ENCODE results near the gene CD48. TPM values are rescaled to one million over a fixed set of nuclear protein-coding genes. Genes with fewer than 3 reads are reported as not detected.
"Not testable (repeated sequence)": the region's sequence is repeated elsewhere in the genome, so short reads cannot be mapped to it uniquely, and the experiment has no call there.

The CD48 gene
- total RNA-seq, 1 donor from 2014 or later: not detected

DNA sequence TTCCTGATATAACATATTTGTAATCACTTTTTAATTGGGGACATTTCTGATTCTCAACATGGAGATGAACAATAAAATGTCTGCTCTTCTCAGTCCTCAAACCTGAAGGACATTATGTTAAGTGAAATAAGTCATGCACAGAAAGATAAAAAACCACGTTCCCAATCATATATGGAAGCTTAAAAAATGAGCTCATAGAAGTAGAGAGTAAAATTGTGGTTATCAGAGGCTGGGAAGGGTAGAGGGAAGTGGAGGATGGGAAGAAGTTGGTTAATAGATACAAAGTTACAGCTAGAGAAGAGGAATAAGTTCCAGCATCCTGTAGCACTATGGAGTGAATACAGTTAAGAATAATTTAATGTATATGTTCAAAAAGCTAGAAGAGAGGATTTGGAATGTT lies 1.5 kb upstream of the CD48 start:
- no peak for DNase-seq (ENCODE audit: low read depth in 2 of 2)

DNA sequence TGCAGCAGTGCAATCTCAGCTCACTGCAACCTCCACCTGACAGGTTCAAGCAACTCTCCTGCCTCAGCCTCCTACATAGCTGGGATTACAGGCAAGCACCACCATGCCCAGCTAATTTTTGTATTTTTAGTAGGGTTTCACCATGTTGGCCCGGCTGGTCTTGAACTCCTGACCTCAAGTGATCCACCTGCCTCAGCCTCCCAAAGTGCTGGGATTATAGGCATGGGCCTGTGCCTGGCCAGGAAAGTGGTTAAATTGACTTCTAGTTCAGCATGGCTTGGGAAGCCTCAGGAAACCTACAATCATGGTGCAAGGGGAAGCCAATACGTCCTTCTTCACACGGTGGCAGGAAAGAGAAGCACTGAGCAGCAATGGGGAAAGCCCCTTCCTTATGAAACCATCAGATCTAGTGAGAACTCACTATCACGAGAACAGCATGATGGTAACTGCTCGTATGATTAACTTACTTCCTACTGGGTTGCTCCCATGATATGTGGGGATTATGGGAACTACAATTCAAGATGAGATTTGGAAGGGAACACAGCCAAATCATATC lies 981 bp upstream of the CD48 start:
- not testable (repeated sequence) for DNase-seq (ENCODE audit: low read depth in 2 of 2)

DNA sequence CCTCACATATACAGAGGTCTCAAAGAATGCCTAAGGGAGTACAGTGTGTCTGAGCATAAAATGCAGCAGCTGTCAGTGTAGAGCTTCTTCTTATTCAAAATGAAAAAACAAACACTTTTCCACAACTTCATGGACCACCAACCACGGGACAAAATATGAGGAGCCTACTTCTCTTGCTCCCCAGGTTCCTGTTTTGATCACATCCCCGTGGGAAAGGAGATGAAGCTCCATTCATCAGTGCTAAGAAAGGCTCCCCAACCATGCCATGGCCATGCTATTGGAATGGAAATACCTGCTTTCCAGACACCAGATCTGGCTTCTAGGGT lies 383 bp downstream of the CD48 start:
- DNase-seq (ENCODE audit: low read depth in 2 of 2): no peak

DNA sequence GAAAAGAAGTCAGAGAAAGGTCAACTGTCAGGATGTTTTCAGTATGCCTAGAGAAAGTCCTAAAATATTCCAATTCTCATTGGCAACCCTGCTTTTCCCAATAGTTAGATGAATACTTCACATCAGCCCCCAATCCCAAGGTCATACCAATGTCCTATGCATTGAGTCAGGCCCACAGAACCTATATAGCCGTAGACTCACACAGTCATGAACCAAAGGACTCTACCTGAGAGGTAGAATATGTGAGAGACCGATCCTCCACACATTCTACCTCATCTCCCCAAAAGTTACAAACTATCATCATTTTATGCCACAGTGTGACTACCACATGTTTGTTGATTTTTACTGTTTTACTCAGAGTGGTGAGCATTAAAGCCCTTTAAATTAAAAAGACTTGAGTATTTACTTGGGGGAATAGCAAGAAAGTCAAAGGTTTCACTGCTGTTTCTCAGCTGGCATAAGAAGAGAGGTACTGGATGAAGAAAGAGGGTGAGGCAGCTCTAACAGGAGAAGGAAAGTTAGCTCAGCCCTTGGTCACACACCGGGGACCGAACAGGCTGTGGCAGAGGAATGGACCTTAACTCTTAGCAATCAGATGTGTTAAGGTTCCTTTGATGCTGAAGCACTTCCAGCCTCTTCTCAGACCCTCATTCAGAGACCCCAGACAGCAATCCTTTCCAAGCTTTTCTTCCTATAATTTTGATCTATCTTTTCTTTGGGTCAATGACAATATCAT lies 937 bp downstream of the CD48 start:
- no peak for DNase-seq (ENCODE audit: low read depth in 2 of 2)

DNA sequence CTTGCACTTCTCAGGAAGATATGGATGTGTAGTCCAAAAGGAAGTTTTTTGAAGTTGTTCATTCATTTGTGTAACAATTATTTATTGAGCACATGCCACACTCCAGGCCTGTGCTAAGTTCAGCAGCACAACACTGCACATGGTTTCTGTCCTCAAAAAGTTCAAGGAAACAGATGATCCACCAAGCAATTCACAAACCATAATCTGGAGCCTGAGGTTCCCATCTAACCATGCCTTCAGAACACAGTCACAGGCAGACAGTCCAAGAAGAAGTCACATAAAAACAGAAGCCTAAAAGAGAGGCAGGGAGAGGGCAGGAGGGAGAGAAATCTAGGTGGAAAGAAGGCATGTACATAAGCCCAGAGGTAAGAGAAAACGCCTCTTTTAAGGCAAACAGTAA lies 1.9 kb downstream of the CD48 start:
- DNase-seq (ENCODE audit: low read depth in 2 of 2): no peak

DNA sequence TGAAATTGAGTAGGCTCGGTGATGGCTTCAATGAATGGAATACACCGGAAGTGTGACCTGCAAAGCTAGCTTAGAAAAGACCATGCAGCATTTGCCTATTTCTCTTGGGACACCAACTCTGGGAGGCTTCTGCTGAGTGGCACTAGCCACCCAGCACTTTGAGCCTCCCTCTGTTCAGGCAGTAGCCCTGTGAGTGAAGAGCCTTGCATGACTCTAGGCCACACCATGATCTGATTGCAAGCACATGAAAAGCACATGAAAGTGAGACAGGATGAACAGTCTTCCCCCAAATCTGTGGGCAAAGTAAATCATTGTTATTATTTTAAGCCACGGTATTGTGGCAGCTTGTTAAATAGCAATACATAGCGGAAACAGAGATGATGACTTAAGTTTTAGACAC lies 2.8 kb downstream of the CD48 start:
- no peak for DNase-seq (ENCODE audit: low read depth in 2 of 2)

DNA sequence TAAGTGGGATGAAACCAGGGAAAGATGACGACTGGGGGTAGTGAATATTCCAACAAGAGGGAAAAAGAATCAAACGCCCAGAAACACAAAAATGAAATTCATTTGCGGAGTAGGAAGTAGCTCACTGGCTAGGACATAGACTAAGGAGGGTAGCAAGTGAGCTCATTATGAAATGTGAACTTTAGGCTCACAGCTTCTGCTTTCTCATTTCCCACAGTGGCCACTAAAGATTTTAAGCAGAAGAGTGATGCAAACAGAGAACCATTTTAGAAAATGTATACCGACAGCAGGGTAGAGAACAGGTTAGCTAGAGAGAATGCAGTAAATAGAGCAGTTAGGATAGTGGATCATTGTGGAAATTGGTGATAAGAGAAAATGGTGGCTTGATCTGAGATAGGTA lies 3.5 kb downstream of the CD48 start:
- DNase-seq (ENCODE audit: low read depth in 2 of 2): no peak

DNA sequence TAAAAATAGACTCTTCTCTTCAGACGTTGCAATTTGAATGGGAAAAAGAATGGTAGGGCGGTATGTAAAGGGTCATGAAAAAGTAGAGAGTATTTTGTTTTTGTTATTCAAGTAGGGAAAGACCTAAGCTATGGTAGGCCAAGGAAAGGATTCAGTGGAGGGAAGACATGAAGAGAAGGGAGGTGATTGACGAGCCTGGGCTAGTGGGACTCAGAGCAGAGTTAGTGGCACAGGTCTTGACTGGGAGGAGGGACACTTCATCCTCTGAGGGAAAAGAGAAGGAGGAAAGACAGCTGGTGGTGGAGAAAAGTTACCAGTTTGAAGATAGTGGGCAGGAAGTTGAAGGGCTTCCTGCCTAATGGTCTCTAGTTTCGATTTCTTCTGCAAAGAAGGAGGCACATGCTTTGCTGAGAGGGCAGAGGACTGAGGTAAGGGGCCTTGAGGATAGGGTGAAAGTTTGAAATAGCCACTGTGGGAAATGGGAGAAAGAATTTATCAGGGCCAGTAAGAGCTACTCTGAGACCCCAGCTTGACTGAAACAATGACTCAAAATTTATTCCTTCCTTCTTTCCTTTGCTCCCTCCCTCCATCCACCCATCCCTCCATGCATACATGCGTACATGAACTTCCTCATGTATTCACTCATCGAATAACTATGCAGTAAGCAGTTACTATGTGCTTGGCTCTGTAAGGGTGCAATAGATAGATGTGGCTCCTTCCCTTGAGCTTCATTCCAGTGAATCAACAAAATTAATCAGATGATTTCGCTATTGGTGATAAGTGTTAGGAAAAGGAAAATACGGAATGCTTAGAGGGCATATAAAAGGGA lies 4.2 kb downstream of the CD48 start:
- DNase-seq (ENCODE audit: low read depth in 2 of 2): no peak

DNA sequence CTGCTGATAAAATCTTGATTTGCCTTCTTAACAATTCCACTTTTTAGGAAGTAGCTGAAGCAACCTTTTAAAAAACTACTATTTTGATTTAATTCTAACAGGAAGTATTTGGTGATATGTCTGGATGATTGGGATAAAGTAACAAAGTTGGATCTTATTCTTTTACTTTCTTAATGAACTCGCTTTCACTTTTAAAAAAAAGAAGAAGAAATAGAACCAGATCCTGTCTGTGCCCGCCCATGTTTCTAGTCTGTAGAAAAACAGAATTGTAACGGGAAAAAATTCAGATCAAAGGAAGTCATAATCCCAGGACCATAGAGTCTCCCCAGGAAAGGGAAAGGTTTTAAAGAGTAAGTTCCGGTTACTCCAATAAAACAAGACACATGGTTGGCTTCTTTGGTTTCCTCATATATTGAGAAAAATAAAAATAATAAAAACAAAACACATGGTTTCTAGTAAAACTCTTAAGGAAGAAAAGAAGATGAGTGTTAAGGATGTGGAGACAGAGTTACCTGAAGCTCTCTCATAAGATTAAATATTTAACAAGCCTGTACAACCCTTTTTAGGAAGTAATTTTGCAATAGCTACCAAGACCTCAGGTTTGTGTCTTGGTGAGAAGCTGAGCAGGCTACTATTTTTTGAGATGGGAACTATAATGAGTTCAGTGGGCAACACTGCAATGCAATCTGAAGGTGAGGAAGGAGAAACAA lies 4.9 kb downstream of the CD48 start:
- DNase-seq (ENCODE audit: low read depth in 2 of 2): no peak

DNA sequence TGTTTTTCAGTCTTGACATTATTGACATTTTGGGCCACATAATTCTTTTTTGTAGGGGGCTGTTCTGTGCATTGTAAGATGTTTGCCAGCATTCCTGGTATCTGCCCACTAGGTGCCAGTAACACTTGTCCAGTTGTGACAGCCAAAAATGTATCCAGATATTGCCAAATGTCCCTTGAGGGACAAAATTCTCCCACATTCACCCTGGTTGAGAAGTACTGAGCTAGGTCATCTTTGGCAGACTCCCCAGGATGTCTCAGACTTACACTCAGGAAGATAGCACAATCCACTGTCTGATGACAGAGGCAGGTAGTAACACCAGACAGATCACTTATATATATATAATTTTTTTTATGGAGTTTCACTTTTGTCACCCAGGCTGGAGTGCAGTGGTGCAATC lies 5.9 kb downstream of the CD48 start:
- no peak for DNase-seq (ENCODE audit: low read depth in 2 of 2)

DNA sequence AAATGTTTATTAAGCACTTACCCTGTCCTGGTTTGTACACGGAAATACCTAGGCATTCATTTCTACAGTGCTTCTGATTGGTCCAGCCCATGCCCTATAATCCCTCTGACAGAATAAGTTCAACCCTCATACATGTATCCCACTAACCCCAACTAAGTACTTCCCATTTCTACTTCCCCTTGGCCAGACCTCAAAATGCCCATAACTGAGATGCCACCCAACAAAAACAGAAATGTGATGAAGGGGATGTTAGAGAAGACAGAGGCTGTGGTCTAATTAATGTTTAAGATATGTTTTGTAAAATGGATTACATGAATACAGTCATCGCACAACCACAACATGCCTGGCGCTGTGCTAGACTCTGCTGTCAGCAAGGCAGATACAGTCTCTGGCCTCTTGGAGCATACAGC lies 6.4 kb downstream of the CD48 start:
- DNase-seq (ENCODE audit: low read depth in 2 of 2): not testable (repeated sequence)

DNA sequence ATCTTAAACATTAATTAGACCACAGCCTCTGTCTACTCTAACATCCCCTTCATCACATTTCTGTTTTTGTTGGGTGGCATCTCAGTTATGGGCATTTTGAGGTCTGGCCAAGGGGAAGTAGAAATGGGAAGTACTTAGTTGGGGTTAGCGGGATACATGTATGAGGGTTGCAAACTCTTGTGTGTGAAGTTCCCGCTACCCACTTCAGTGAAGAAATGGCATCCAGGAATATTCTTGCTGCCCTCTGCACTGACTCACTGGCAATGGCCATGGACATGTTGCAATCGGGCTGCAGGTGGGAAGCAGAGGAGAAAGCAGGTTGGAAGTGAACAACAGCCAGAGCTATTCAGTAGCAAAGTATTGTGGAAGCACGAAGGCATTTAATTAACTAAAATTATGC lies 7.4 kb downstream of the CD48 start:
- DNase-seq (ENCODE audit: low read depth in 2 of 2): no peak

DNA sequence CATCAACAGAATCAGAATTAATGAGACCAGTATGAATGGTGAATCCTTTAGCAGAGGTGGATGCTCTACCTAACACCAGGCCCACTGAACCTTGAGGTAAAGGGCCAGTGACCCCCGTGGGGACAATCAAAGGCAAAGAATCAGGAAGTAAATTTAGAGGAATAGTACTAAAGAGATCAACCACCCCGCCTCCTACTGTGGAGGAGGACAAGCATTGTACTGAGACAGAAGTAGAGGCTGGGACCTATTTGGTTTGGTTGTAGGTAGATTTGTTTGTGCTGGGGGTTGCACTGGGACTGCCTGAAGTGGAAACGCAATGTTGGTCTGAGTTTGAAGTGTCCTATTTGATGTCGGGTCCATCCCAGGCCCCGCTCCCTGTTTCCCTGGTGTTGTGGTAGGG lies 9.5 kb downstream of the CD48 start:
- DNase-seq (ENCODE audit: low read depth in 2 of 2): no peak

DNA sequence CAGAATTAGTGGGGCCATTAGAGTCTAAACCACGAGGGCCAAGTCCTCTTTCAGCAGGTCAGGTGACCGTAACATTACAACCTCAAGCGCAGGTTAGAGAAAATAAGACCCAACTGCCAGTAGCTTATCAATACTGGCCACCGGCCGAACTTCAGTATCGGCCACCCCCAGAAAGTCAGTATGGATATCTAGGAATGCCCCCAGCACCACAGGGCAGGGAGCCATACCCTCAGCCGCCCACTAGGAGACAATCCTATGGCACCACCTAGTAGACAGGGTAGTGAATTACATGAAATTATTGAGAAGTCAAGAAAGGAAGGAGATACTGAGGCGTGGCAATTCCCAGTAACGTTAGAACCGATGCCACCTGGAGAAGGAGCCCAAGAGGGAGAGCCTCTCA lies 19.2 kb downstream of the CD48 start:
- not testable (repeated sequence) for DNase-seq (ENCODE audit: low read depth in 2 of 2)

DNA sequence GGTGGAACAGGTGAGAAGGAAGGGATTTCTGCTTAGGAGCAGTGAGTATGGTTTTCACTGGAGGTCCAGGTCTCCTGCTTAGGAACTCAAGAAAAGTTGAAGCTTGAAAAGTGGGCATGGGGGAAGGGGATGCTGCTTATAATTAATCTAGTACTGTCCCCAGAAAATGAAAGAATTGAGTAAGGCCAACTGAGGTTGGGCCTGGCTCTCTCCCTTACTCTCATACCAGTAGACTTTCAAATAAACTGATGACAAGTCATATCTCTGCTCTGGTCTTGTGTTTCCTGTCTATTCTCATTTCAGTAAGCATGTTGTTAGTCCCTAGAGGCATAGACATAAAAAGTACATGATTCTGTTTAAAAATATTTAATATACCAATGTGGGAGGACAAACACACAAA lies 26.4 kb downstream of the CD48 start:
- DNase-seq (ENCODE audit: low read depth in 2 of 2): no peak

DNA sequence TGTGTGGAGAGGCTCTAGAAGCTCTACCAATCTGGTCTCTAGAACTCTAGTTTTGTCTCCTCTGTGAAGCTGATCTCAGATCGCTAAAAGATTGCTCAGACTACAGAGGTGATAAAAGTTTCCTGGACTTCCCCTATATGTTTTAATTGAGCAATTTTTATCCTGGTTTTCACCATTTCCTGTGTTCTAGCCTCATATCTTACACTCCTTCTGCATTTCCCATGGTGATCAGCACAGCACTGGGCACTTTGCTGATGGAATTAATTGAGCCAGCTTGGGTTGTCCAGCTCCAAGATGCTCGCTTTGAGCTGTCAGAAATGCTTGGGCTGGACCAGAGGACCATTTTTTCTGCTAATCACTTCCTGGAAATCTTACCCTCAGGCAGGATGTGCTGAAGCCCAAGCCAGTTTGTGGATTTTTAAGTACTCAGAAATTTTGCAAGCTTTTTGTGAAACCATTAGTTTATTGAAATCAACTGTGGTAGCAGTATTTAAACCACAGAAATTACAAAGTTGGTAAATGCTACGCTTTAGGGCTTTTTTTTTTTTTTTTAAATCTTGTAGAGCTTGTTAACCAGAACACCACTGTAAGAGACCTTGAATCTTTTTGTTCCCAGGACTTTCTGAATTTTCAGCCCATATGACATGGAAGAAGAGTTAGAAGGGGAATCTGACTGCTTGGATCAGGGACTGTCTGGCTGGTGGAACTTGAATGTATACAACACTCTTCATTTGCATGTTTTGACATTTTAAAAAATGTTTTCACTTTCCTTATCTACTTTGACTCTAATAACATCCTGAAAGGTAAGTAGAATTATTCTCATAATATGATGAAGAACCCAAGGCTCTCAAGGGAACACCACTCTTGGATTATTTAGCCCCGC lies 28.4 kb downstream of the CD48 start:
- no peak for DNase-seq (ENCODE audit: low read depth in 2 of 2)

DNA sequence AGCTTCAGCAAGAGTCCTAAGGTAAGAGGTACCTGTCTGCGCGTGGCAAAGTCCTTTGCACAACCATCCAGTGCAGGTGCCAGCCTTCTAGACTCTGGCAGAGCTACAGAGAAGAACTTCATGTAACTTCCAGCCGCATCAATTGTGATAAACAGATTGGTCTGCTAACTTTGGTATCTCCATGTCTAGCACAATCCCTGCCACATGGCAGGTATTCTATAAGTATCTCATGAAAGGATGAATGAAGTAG lies 29.8 kb downstream of the CD48 start:
- DNase-seq (ENCODE audit: low read depth in 2 of 2): no peak

DNA sequence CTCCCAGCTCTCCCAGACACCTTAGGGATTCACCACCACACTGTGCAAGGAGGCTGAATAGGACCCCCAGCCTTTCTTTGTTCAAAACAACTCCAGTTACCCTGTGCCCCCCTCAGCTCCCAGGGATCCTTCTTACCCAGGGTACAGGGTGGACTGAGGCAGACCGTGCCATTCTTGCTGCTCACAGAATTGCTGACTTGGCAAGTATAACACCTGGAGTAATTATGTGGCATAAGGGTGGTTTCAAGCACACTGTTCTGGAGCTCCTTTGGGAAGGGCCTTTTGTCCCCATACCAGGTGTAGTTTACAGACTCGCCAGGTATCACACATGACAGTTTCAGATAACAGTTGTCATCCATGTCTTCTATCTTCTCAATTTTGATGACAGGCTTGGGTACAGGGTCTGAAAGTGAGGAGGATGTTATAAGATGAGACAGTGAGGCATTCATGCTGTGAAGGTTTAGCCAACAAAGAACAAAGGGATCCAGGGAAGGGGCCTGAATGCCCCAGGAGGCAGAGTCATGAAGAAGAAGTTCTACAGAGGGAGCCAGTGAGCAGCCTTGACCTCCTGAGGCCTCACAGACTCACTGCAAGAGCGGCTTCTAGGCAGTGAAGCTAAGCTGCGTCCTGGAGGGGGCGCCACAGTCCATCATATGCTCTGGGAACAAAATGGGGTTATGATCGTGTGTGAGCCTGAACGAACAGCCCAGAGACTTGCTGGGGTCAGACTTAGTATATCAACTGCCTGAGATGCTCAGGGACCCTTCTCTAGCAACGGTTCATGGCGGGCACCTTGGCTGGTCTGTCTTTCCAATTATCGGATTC lies 30.3 kb downstream of the CD48 start:
- DNase-seq (ENCODE audit: low read depth in 2 of 2): peak in 1 of 2 donors; percentile 19

DNA sequence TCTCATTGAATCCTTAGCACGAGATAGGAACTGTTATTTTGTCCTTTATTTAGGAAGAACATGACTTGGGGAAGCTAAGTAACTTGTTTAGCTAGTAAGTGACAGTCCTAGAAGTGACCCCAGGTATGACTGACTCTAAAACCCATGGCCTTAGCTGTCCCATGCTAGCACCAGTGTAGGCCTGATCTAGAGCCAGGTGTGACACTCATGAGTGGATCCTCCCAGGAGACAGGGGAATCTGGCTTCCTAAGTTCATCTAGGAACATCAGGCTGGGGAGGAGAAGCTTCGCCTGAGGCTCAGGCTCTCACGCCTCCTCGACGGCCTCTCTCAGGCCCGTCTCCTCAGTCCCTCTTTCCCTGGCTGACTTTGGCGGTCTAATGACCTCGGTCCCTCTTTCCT lies 31.2 kb downstream of the CD48 start:
- DNase-seq (ENCODE audit: low read depth in 2 of 2): no peak

DNA sequence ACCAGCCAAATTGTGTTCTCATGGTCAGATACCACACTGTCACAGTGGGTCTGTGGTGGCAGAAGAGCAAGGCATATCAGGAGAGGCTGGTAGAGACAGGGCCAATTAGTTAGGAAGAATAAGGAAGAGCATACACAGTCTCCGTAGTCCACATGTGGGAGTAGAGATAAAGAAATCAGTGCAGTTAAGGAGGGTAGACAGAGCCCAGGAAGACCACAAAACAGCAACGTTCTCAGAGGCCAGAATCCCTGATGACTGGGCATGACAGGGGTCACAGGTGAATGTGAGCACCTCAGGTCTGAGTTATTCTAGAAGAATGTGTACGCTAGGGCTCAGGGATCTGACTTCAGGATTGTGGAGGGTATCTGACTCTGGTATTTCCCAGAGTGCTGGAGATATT lies 31.7 kb downstream of the CD48 start:
- no peak for DNase-seq (ENCODE audit: low read depth in 2 of 2)
